Activated CD4-positive, alpha-beta T cell treated with anti-CD3 and anti-CD28 coated beads, Interleukin-2, Interleukin-6, amounts not matched to agents 100 ng/mL and 50 ng/mL, durations not matched to agents 16 hours and 8 hours (primary cell): Measurements from ENCODE around the gene MEPCE.
"Not testable (repeated sequence)": the region's sequence is repeated elsewhere in the genome, so short reads cannot be mapped to it uniquely, and the experiment has no call there.

Experiments
- DNase-seq: peaks from one replicate; pipeline ENCODE4 v3.0.0-alpha.2; 2020

MEPCE gene

GRCh38 chr7:100434297-100435144 is 4.9 kb downstream of the MEPCE start:
- DNase-seq, result no peak

DNA sequence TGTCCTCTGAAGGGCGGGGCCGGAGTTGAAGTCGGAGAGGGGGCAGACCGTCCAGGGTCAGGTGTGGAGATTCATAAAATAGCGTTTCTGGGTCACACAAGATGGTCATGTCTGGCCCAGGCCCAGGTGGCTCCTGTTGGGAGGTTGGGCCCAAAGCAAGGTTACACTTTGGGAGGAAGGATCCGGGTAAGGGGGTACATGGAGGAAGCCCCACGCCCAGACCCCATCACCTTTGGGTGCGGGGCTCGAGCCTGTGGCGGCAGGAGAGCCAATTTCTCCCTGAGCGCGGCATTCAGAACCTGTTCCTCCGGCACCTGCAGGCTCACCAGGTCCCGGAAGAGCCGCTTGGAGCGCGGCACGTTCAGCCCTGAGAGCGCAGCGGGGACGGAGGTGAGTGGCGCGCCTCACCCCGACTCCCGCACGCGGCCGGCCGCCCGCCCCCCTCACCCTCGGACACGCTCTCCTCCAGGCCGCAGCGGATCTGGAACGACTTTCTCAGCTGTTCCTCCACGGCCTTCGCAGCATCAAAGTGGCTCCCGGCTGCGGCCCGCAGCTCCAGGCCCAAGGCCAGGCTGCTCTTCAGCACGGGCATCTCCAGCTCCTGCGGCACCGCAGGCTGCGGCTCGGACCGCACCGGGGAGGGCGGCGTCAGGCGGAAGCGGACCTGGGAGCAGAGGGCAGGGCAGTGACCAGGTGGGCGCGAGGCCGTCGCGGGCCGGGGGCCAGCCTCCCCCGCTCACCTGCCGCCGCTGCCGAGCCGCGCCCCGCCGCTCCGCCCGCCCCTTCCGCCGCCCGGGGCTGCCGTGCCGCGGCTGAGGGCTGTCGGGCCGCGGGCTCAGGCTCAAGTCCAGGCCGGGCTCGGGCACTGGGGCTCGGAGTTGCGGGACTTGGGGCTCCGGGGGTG is 6.0 kb downstream of the MEPCE start:
- peak; percentile 60 for DNase-seq

DNA sequence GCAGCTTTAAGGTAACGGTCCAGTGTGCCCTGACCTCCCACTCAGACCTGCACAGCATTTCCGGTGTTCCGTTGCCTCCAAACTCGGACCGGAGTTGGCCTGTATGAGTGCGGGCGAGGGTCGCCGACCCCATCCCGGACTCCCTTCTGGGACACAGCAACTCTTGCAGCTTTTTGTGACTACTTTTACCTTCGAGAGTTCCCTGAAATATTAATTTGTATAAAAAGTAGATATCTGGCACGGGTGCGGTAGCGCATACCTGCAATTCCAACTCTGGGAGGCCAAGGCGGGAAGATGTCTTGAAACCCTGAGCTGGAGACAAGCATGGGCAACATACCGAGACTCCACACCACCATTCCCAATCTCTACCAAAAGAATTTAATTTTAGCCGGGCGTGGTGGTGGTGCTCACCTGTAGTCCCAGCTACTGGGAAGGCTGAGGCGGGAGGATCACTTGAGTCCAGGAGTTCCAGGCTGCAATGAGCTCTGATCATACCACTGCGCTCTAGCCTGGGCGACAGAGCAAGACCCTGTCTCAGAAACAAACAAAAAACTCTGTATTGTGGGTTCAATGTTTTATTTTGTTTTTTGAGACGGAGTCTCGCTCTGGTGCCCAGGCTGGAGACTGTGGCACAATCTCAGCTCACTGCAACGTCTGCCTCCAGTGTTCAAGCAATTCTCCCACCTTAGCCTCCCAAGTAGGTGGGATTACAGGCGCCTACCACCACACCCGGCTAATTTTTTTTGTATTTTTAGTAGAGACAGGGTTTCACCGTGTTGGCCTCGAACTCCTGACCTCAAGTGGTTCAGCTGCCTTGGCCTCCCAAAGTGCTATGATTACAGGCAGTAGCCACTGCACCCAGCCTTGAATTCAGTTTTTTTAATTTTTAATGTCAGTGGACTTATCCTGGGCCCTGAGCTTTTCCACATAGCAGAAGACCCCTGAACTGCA is 7.8 kb downstream of the MEPCE start:
- no peak for DNase-seq

GRCh38 chr7:100438172-100438571 is 8.5 kb downstream of the MEPCE start:
- no peak for DNase-seq

DNA sequence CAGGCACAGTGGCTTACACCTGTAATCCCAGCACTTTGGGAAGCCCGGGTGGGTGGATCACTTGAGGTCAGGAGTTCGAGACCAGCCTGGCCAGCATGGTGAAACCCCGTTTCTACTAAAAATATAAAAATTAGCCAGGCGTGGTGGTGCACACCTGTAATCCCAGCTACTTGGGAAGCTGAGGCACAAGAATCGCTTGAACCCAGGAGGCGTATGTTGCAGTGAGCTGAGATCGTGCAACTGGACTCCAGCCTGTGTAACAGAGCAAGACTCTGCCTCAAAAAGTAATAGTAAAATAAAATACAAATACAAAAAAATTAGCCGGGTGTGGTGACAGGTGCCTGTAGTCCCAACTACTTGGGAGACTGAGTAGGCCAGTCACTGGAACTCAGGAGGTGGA is 9.1 kb downstream of the MEPCE start:
- DNase-seq, result not testable (repeated sequence)

- DNase-seq, result not testable (repeated sequence)
These were observed 9.6 kb downstream of the MEPCE start for GRCh38 chr7:100439244-100439643.

GRCh38 chr7:100441641-100442535 is 12.3 kb downstream of the MEPCE start:
- DNase-seq, result no peak

GRCh38 chr7:100443096-100443840 is 13.6 kb downstream of the MEPCE start:
- no peak for DNase-seq

GRCh38 chr7:100444311-100445278 is 15.0 kb downstream of the MEPCE start:
- no peak for DNase-seq

DNA sequence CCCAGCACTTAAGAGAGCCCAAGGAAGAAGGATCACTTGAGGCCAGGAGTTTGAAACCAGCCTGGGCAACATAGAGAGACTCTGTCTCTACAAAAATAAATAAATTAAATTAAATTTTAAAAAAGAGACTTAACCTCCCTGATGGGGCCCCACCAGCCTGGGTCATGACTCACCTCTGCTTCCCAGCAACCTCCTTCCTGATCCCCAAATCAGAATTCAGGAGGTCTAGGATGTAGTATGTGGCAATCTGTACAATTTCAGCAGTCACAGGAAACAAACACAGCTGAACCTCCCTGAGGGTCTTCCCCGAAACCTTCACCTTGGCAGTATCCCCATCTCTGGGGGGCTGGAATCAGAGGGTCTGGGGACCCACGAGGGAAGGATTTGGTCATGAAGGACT is 16.4 kb downstream of the MEPCE start:
- DNase-seq, result no peak

GRCh38 chr7:100447363-100447762 is 17.7 kb downstream of the MEPCE start:
- DNase-seq, result not testable (repeated sequence)

GRCh38 chr7:100449190-100449795 is 19.7 kb downstream of the MEPCE start:
- no peak for DNase-seq

DNA sequence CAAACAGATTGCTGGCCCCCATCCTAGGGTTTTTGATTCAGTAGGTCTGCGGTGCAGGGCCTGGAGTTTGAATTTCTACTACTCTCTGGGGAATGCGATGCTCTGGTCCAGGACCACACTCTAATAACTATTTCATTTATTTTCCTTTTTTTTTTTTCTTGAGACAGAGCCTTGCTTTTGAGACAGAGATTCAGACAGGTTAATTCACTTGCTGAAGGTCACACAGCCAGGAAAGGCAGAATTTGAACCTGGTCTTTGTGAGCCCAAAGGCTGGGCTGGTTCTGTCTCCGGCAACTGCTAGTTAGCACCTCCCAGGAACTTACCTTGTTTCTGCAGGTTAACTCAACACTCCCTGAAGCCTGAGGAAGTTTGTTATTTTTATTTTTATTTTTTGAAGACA is 22.9 kb downstream of the MEPCE start:
- no peak for DNase-seq

GRCh38 chr7:100453854-100454253 is 24.2 kb downstream of the MEPCE start:
- not testable (repeated sequence) for DNase-seq

DNA sequence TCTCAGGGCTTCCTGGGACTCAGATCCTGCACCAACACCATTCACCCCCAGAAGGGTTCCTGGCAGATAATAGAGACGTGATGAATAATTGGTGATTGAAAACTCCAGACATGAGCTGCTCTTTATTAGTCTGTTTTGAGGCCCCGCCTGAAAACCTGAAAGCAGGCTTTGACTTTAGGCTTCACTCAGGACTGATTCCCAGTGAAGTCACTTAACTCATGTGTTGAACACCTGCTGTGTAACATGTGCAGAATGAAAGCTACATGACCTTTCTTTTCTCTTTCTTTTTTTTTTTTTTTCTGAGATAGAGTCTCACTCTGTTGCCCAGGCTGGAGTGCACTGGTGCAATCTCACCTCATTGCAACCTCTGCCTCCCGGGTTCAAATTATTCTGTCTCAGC is 25.6 kb downstream of the MEPCE start:
- no peak for DNase-seq

DNA sequence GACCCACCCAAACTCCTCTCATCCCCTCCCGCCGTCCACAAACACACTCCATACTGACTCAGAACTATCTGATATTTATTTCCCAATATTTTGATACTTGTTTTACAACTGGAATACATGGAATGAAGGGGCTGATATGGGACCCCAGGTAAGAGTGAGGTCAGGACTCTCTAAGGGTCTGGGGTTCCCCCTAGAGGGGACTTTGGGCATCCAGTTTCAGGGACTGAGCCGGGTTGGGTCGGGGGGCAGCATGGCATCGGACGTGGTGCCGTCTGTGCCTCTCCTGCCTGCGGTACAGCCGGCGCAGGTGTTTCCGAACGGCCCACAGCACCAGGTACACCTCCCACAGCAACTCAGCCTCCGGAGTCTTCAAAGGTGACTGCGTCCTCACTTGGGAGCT is 26.9 kb downstream of the MEPCE start:
- no peak for DNase-seq

- no peak for DNase-seq
These were observed 27.4 kb downstream of the MEPCE start for GRCh38 chr7:100457033-100457432.

- no peak for DNase-seq
These were observed 34.6 kb downstream of the MEPCE start, which contains the start of gene SPACDR for GRCh38 chr7:100464210-100464660. Gene SPACDR, minus strand, starts transcription at chr7:100464260. Its CDS starts 235 bp downstream, at chr7:100464025.

DNA sequence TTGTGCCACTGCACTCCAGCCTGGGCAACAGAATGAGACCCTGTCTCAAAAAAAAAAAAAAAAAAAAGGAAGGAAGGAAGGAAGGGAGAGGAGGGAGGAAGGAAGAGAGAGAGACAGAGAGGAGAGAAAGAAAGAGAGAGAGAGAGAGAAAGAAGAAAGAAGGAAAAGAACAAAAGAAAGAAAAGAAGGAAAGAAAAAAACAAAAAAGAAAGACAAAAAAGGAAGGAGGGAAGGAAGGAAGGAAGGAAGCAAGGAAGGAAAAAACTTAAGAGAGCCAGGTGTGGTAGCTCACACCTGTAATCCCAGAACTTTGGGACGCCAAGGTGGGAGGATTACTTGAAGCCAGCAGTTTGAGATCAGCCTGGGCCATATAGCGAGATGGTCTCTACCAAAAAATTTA is 35.2 kb downstream of the MEPCE start:
- DNase-seq, result no peak
